Upper lobe of left lung (tissue), 6 donors: Measurements from ENCODE around the gene KRTAP10-2. TPM values are rescaled to one million over a fixed set of nuclear protein-coding genes. Genes with fewer than 3 reads are reported as not detected.

Experiments
- ATAC-seq, 2 donors: fragments of 200-7000 bp; cut with Tn5 transposase; one replicate each; pipeline ENCODE4 v1.9.1; 2022; ENCODE audit warnings: mild to moderate bottlenecking in 2 of 2, moderate library complexity in 2 of 2; ENCODE audit not compliant: low FRiP score in 2 of 2
- DNase-seq, 2 donors: peaks; one replicate each; pipeline ENCODE4 v3.0.0-alpha.2; 2019 to 2020
- H3K27ac ChIP-seq, 4 donors: fragments of 200-600 bp; sonication (generic); one replicate each; pipeline ENCODE4 v1.5.1; 2016 to 2019
- H3K27me3 ChIP-seq, 4 donors: fragments of 200-600 bp; sonication (generic); one replicate each; pipeline ENCODE4 v1.5.1; 2017 to 2019
- H3K36me3 ChIP-seq, 4 donors: fragments of 200-600 bp; sonication (generic); one replicate each; pipeline ENCODE4 v1.5.1; 2016 to 2019
- H3K4me1 ChIP-seq, 4 donors: fragments of 200-600 bp; sonication (generic); one replicate each; pipeline ENCODE4 v1.5.1; 2018 to 2019
- H3K4me3 ChIP-seq, 4 donors: fragments of 200-600 bp; sonication (generic); one replicate each; pipeline ENCODE4 v1.5.1; 2017 to 2019; ENCODE audit warnings: mild to moderate bottlenecking in 2 of 4, moderate library complexity in 1 of 4
- H3K9me3 ChIP-seq, 4 donors: fragments of 200-600 bp; sonication (generic); one replicate each; pipeline ENCODE4 v1.5.1; 2018 to 2019
- EP300 ChIP-seq, 4 donors: sonication (generic); formaldehyde crosslinking; IDR thresholded peaks; one replicate each; pipeline ENCODE4 v1.5.1; 2017; ENCODE audit warnings: antibody characterized with exemption in 4 of 4, control low read depth in 2 of 4
- POLR2A ChIP-seq, 4 donors: fragments of 450-650 bp; IDR thresholded peaks; one replicate each; pipeline ENCODE4 v1.5.1; 2016 to 2017; ENCODE audit warnings: antibody characterized with exemption in 4 of 4, mild to moderate bottlenecking in 2 of 4
- POLR2AphosphoS5 ChIP-seq, 2 donors: sonication (generic); formaldehyde crosslinking; IDR thresholded peaks; one replicate each; pipeline ENCODE4 v1.5.1; 2017; ENCODE audit warnings: antibody characterized with exemption in 2 of 2
- WGBS, 2 donors: methylation state at CpG; one replicate each; pipeline ENCODE4 v1.1.5; 2017 to 2018; 5-methylcytosine and 5-hydroxymethylcytosine counted together
- total RNA-seq, 6 donors: library from RNA; depleted of rRNA in 4 of 6; stranded (reverse); fragments of >200 nt in 4 of 6; gene quantifications; one replicate each; pipeline versions ENCODE4 v1.1.0 to v1.2.1, GENCODE V29; 2016 to 2021
- TF ChIP-seq, protein P1 (sequence below), 6 experiments: fragments of 450-650 bp in 4 of 6; fragments of 200-600 bp in 2 of 6; sonication (generic) in 2 of 6; IDR thresholded peaks; one replicate each; pipeline ENCODE4 v1.5.1; 2016 to 2019; ENCODE audit warnings: antibody characterized with exemption in 6 of 6
- donor health status: DM: no; HTN: no; CAD: no; lungs with moderate emphysema.
- donor health status: DM: no; HTN: yes; CAD: no; lungs with severe emphysema.

The KRTAP10-2 gene
- total RNA-seq, 6 donors from 2014 or later, result not detected

DNA sequence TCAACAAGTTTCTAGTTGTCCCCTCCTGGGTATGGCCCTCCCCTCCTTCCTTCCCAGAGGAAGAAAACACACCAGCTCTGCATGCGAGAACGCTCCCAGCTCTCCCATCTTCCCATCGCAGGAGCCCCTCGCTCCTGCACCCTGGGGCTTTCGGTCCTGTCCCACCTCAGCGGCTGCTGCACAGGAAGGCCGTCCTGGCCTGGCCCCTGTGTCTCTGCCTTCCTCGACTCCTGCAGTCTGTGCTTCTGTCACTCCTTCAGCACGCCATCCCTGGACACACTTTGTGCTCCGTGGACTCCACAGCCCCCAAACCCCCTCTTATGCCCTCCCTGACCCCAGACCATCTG lies 34.5 kb downstream of the KRTAP10-2 start:
- ATAC-seq, result no peak
- TF ChIP-seq POLR2AphosphoS5 (IDR thresholded peaks at IDR 0.05), result no peak
- TF ChIP-seq, protein P1, sequence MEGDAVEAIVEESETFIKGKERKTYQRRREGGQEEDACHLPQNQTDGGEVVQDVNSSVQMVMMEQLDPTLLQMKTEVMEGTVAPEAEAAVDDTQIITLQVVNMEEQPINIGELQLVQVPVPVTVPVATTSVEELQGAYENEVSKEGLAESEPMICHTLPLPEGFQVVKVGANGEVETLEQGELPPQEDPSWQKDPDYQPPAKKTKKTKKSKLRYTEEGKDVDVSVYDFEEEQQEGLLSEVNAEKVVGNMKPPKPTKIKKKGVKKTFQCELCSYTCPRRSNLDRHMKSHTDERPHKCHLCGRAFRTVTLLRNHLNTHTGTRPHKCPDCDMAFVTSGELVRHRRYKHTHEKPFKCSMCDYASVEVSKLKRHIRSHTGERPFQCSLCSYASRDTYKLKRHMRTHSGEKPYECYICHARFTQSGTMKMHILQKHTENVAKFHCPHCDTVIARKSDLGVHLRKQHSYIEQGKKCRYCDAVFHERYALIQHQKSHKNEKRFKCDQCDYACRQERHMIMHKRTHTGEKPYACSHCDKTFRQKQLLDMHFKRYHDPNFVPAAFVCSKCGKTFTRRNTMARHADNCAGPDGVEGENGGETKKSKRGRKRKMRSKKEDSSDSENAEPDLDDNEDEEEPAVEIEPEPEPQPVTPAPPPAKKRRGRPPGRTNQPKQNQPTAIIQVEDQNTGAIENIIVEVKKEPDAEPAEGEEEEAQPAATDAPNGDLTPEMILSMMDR (IDR thresholded peaks at IDR 0.05), result no peak
- no peak for TF ChIP-seq EP300 (IDR thresholded peaks at IDR 0.05)
- TF ChIP-seq POLR2A (IDR thresholded peaks at IDR 0.05), result no peak
- Histone ChIP-seq H3K9me3 (no peaks in the 10 kb centered on the region), H3K27ac (no peak overlapping the region), H3K27me3 (peaks cover 0 to 7% (median 0%) of the 10 kb centered on the region in 4 donors), H3K4me3 (no peak overlapping the region), H3K36me3 (no peaks in the 10 kb centered on the region), H3K4me1 (no peaks in the 10 kb centered on the region)
- WGBS, 2 donors, result 92 to 93% methylated on average over 10 of the region's 10 CpGs
- DNase-seq, result no peak

DNA sequence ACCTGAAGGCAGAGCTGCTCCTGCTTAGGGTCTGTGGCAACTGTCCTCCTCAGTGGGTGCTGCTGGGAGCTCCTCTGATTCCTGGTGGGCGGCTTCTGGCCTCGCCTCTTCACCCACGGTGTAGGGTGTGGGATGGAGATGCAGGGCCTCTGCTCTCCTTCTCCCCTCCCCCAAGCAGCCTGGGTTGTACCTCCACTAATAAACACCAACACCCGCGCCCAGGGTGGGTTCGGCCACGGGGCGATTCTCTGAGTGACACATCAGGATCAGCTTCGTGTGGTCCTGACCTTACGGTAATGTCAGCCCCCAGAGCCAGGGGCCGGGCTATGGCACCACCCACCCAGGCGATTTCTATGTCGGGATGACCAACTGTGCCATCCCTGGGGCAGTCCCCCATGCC lies 35.0 kb downstream of the KRTAP10-2 start:
- Histone ChIP-seq H3K36me3 (no peaks in the 10 kb centered on the region), H3K4me3 (no peak overlapping the region), H3K4me1 (no peaks in the 10 kb centered on the region), H3K27ac (no peak overlapping the region), H3K9me3 (no peaks in the 10 kb centered on the region), H3K27me3 (peaks cover 0 to 7% (median 0%) of the 10 kb centered on the region in 4 donors)
- WGBS, 2 donors, result 90 to 97% methylated on average over 12 to 13 of the region's 13 CpGs
- TF ChIP-seq, protein P1 (IDR thresholded peaks at IDR 0.05), result no peak
- TF ChIP-seq POLR2AphosphoS5 (IDR thresholded peaks at IDR 0.05) (no peak), POLR2A (IDR thresholded peaks at IDR 0.05) (no peak), EP300 (IDR thresholded peaks at IDR 0.05) (no peak)
- DNase-seq, result no peak
- no peak for ATAC-seq

DNA sequence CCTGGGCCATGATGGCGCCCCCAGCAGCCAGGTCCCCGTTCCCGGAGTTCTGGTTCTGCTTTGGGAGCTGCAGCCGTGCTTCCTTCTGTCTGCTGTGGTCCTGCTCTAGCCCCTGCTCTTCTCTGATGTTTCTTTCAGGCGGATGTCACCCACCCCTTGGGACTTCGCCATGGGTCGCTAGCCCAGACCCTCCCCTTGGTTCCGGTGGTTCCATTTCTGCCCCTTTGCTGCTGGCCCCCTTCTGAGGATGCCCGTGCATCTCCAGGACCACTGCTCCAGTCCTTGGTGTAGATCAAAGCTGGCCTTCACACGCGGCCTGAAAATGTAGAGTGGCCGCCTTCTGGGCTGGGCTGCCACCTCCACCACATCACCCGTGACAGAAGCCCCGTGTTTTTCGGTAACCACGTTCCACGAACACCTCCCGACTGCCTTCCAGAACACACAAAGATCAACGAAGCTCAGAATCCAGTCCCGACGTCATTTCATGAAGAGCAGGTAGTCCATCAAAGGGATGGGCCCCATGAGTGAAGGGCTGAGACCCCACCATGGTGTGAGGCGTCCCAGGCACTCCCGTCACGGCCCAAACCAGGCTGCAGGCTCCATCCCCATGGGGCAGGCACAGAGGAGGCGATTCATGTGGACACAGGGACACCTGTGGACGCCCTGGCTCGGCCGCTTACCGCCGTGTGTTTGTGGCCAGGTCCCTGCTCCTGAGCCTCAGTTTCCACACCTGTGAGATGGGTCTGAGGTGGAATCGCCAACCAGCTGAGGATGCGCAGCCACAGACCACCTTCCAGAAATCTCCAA lies 35.7 kb downstream of the KRTAP10-2 start:
- WGBS, 2 donors, result 86 to 88% methylated on average over 24 to 32 of the region's 32 CpGs

DNA sequence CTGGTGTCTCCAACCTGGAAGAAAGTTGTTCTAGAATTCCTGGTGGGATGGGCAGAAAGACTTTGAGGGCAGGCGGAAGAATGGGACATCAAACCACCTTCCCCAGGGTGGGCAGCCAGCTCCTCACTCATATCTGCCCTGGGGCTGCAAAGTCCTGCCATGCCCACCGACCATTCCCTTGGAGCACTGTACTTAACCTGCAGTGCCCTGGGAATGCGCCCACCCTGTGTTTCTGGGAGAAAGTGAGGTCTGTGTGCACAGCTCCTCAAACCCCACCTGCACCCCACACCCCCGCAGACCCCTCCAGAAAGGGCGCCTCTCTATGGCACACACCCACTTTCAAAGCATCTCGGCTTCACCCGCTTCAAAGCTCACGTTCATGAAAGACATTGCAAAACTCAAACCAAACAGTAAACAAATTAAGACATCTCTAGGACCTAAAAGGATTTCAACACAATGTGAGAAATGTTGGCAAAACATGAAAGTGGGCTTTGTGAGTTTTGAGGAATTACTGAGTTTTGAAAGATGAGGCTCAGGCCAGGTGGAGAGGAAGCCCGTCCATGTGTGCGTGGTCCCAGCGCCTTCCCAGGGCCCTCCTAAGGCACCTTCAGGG lies 36.5 kb downstream of the KRTAP10-2 start:
- H3K27me3 ChIP-seq, result peaks cover 0 to 1% (median 0%) of the 10 kb centered on the region in 4 donors
- no peak overlapping the region for H3K4me3 ChIP-seq
- no peaks in the 10 kb centered on the region for H3K9me3 ChIP-seq
- H3K36me3 ChIP-seq, result no peaks in the 10 kb centered on the region
- no peak overlapping the region for H3K27ac ChIP-seq
- 57 to 64% methylated on average over 10 to 11 of the region's 11 CpGs for WGBS, 2 donors
- peaks cover 0 to 10% (median 10%) of the 10 kb centered on the region in 4 donors for H3K4me1 ChIP-seq
- DNase-seq (no peak), ATAC-seq (no peak)
- TF ChIP-seq, protein P1 (IDR thresholded peaks at IDR 0.05), result no peak
- no peak for TF ChIP-seq POLR2AphosphoS5 (IDR thresholded peaks at IDR 0.05)
- no peak for TF ChIP-seq POLR2A (IDR thresholded peaks at IDR 0.05)
- no peak for TF ChIP-seq EP300 (IDR thresholded peaks at IDR 0.05)

More for the DNA sequence above, 35.7 kb downstream of the KRTAP10-2 start:
- Histone ChIP-seq H3K4me1 (peaks cover 0 to 3% (median 3%) of the 10 kb centered on the region in 4 donors), H3K4me3 (no peak overlapping the region), H3K9me3 (no peaks in the 10 kb centered on the region), H3K27ac (no peak overlapping the region), H3K27me3 (peaks cover 0 to 7% (median 0%) of the 10 kb centered on the region in 4 donors), H3K36me3 (no peaks in the 10 kb centered on the region)
- ATAC-seq (no peak), DNase-seq (no peak)
- TF ChIP-seq EP300 (IDR thresholded peaks at IDR 0.05) (no peak), POLR2A (IDR thresholded peaks at IDR 0.05) (no peak), POLR2AphosphoS5 (IDR thresholded peaks at IDR 0.05) (no peak)
- TF ChIP-seq, protein P1 (IDR thresholded peaks at IDR 0.05), result no peak
